Cardiac fibroblast (primary cell): ENCODE data around the gene PTBP1.
"Not testable (repeated sequence)": the region's sequence is repeated elsewhere in the genome, so short reads cannot be mapped to it uniquely, and the experiment has no call there.

ENCODE experiments used
- DNase-seq, 2 donors: peaks; one replicate each; pipeline versions ENCODE4 v3.0.0 to v3.0.0-alpha.2; 2010; ENCODE audit warnings: low read depth in 2 of 2
- H3K4me3 ChIP-seq, 2 donors: replicated peaks in 1 of 2; 1 replicate in 1 of 2; 2 replicates in 1 of 2; pipeline ENCODE4 v1.5.1; 2011; ENCODE audit warnings: low read depth in 2 of 2, low read length in 2 of 2, mild to moderate bottlenecking in 2 of 2, moderate library complexity in 1 of 2
- CTCF ChIP-seq: IDR thresholded peaks from one replicate; pipeline ENCODE4 v1.5.1; 2011; ENCODE audit warnings: low read depth, mild to moderate bottlenecking, low read length, inconsistent platforms

PTBP1 gene

GRCh38 chr19:843180-843835 lies 46.1 kb downstream of the PTBP1 start:
- DNase-seq, result no peak
- no peak overlapping the region for H3K4me3 ChIP-seq
- peak; percentile 3 for TF ChIP-seq CTCF

- peak overlapping the region in 1 of 2 donors; percentile 19 for H3K4me3 ChIP-seq
- no peak for TF ChIP-seq CTCF
- DNase-seq, result no peak
These were observed 46.7 kb downstream of the PTBP1 start for GRCh38 chr19:843836-844545.

- TF ChIP-seq CTCF, result no peak
- DNase-seq, result no peak
- no peak overlapping the region for H3K4me3 ChIP-seq
These were observed 47.3 kb downstream of the PTBP1 start for GRCh38 chr19:844546-844971.

- no peak for TF ChIP-seq CTCF
- no peak overlapping the region for H3K4me3 ChIP-seq
These were observed 48.7 kb downstream of the PTBP1 start for GRCh38 chr19:845707-846521.

GRCh38 chr19:848386-848921 lies 51.2 kb downstream of the PTBP1 start:
- no peak for DNase-seq
- TF ChIP-seq CTCF, result no peak
- no peak overlapping the region for H3K4me3 ChIP-seq

More at GRCh38 chr19:845707-846521, 48.7 kb downstream of the PTBP1 start:
- no peak for DNase-seq

- not testable (repeated sequence) for DNase-seq, H3K4me3 ChIP-seq
These were observed 51.9 kb downstream of the PTBP1 start for GRCh38 chr19:849195-849594.
